ENCODE data around the gene PPHLN1.
A peak's percentile ranks its signal among the peaks of the same experiment; 100 is the strongest.

The PPHLN1 gene

GRCh38 chr12:42296503-42297109 lies 29.4 kb upstream of the PPHLN1 start:
- peak; percentile 20 for DNase-seq (ENCODE audit: low read depth)
- H3K4me3 ChIP-seq (ENCODE audit: control insufficient read depth, low read depth, low read length), result no peak overlapping the region
- TF ChIP-seq CTCF (conservative IDR thresholded peaks at IDR 0.05; ENCODE audit: control insufficient read depth, insufficient read depth, low read depth, low read length), result peak; percentile 51

DNA sequence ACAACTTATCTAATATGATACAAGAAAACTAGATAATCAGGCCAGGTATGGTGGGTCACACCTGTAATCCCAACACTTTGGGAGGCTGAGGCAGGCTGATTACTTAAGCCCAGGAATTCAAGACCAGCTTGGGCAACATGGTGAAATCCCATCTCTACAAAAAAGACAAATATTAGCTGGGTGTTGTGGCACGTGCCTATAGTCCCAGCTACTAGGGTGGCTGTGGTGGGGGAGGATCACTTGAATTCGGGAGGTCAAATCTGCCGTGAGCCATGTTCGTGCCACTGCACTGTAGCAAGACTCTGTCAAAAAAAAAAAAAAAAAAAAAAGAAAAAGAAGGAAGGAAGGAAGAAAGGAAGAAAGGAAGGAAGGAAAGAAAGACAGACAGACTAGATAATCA lies 27.1 kb upstream of the PPHLN1 start:
- DNase-seq (ENCODE audit: low read depth), result no peak
- H3K4me3 ChIP-seq (ENCODE audit: control insufficient read depth, low read depth, low read length), result no peak overlapping the region
- TF ChIP-seq CTCF (conservative IDR thresholded peaks at IDR 0.05; ENCODE audit: control insufficient read depth, insufficient read depth, low read depth, low read length), result no peak

DNA sequence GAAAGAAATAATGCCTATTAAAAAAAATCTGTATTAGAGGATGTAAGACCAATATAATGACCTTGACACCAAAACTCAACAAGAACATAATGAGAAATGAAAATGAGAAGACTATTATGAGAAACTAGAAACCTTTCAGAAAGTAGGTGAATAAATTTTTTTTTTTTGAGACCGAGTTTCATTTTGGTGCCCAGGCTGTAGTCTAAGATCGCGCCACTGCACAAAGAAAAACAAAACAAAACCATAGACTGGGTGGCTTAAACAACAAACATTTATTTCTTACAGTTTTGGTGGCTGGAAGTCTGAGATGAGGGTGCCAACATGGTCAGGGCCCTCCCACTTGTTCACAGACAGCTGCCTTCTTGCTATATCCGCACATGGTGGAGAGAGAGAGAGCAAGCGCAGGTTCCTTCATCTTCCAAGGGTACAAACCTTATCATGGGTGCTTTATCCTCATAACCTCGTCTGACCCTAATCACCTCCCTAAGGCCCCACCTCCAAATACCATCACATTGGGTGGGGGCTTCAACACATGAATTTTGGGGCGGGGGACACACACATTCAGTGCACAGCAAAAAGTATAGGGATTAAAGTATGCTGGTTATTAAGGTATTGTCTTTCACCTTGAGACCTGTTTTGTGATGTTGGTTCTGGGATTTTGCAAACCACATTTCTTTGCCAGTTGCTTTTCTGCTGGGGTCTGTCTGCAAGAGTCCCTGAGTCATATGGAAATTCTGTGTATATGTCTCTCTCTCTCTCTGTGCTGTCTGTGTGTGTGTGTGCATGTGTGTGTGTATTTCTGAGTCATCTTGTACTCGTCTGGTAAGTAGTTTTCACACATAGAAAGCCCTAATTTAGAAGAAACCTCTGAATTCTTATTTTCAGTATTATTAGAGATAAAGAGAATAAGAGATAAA lies 26.3 kb upstream of the PPHLN1 start:
- TF ChIP-seq CTCF (conservative IDR thresholded peaks at IDR 0.05; ENCODE audit: control insufficient read depth, insufficient read depth, low read depth, low read length), result no peak
- DNase-seq (ENCODE audit: low read depth), result peak; percentile 58
- H3K4me3 ChIP-seq (ENCODE audit: control insufficient read depth, low read depth, low read length), result no peak overlapping the region

GRCh38 chr12:42306297-42306696 lies 19.7 kb upstream of the PPHLN1 start:
- no peak for DNase-seq (ENCODE audit: low read depth)
- H3K4me3 ChIP-seq (ENCODE audit: control insufficient read depth, low read depth, low read length), result no peak overlapping the region
- TF ChIP-seq CTCF (conservative IDR thresholded peaks at IDR 0.05; ENCODE audit: control insufficient read depth, insufficient read depth, low read depth, low read length), result no peak

GRCh38 chr12:42308390-42308789 lies 17.6 kb upstream of the PPHLN1 start:
- no peak for TF ChIP-seq CTCF (conservative IDR thresholded peaks at IDR 0.05; ENCODE audit: control insufficient read depth, insufficient read depth, low read depth, low read length)
- no peak overlapping the region for H3K4me3 ChIP-seq (ENCODE audit: control insufficient read depth, low read depth, low read length)
- DNase-seq (ENCODE audit: low read depth), result no peak

DNA sequence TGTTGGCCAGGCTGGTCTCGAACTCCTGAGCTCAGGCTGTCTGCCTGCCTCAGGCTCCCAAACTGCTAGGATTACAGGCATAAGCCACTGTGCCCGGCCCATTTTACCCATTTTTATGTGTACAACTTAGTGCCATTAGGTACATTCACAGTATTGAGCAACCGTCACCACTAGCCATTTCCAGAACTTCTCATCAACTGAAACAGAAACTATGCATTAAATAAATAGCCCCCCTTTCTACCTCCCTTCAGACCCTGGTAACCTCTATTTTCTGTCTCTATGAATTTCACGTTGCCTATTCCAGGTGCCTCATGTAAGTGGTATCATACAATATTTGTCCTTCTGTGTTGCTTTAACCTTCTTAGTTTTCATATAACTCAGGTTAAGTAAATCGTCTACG lies 16.0 kb upstream of the PPHLN1 start:
- DNase-seq (ENCODE audit: low read depth), result no peak
- no peak for TF ChIP-seq CTCF (conservative IDR thresholded peaks at IDR 0.05; ENCODE audit: control insufficient read depth, insufficient read depth, low read depth, low read length)
- no peak overlapping the region for H3K4me3 ChIP-seq (ENCODE audit: control insufficient read depth, low read depth, low read length)
